ENCODE measurements around the gene SLC29A3. TPM values are rescaled to one million over a fixed set of nuclear protein-coding genes. Genes with fewer than 3 reads are reported as not detected.

SLC29A3 gene
- total RNA-seq, 4 donors from 2014 or later: 1.9 to 4.4 (median 2.8) TPM; not detected in 1

GRCh38 chr10:71330789-71331404, 11.8 kb downstream of the SLC29A3 start:
- no peak for DNase-seq

GRCh38 chr10:71331736-71332135, 12.7 kb downstream of the SLC29A3 start:
- H3K27me3 ChIP-seq: no peaks in the 10 kb centered on the region
- no peaks in the 10 kb centered on the region for H3K36me3 ChIP-seq
- peaks cover 0 to 9% (median 0%) of the 10 kb centered on the region in 4 donors for H3K4me1 ChIP-seq
- TF ChIP-seq CTCF (IDR thresholded peaks at IDR 0.05) (no peak), POLR2A (IDR thresholded peaks at IDR 0.05) (no peak)
- no peak overlapping the region for H3K27ac ChIP-seq
- DNase-seq: no peak
- H3K4me3 ChIP-seq: no peak overlapping the region
- H3K9me3 ChIP-seq: no peaks in the 10 kb centered on the region

More at GRCh38 chr10:71330789-71331404, 11.8 kb downstream of the SLC29A3 start:
- Histone ChIP-seq H3K36me3 (no peaks in the 10 kb centered on the region), H3K4me1 (peaks cover 0 to 9% (median 0%) of the 10 kb centered on the region in 4 donors), H3K27me3 (no peaks in the 10 kb centered on the region), H3K27ac (no peak overlapping the region), H3K4me3 (no peak overlapping the region), H3K9me3 (no peaks in the 10 kb centered on the region)
- TF ChIP-seq POLR2A (IDR thresholded peaks at IDR 0.05): no peak
- no peak for TF ChIP-seq CTCF (IDR thresholded peaks at IDR 0.05)

GRCh38 chr10:71332466-71332865, 13.4 kb downstream of the SLC29A3 start:
- Histone ChIP-seq H3K27ac (no peak overlapping the region), H3K9me3 (no peaks in the 10 kb centered on the region), H3K4me1 (peaks cover 0 to 9% (median 0%) of the 10 kb centered on the region in 4 donors), H3K36me3 (no peaks in the 10 kb centered on the region), H3K27me3 (no peaks in the 10 kb centered on the region), H3K4me3 (no peak overlapping the region)
- DNase-seq: no peak
- TF ChIP-seq POLR2A (IDR thresholded peaks at IDR 0.05) (no peak), CTCF (IDR thresholded peaks at IDR 0.05) (no peak)

- no peak overlapping the region for H3K4me3 ChIP-seq
- TF ChIP-seq POLR2A (IDR thresholded peaks at IDR 0.05): no peak
- TF ChIP-seq CTCF (IDR thresholded peaks at IDR 0.05): no peak
- H3K36me3 ChIP-seq: no peaks in the 10 kb centered on the region
- no peaks in the 10 kb centered on the region for H3K9me3 ChIP-seq
- no peaks in the 10 kb centered on the region for H3K27me3 ChIP-seq
- H3K4me1 ChIP-seq: peaks cover 0 to 9% (median 0%) of the 10 kb centered on the region in 4 donors
- peak overlapping the region in 2 of 4 donors; percentile 19 to 21 for H3K27ac ChIP-seq
- DNase-seq: no peak
Observed at GRCh38 chr10:71333129-71333887, 14.2 kb downstream of the SLC29A3 start.

- Histone ChIP-seq H3K27ac (no peak overlapping the region), H3K4me1 (peaks cover 0 to 9% (median 0%) of the 10 kb centered on the region in 4 donors), H3K9me3 (no peaks in the 10 kb centered on the region), H3K36me3 (no peaks in the 10 kb centered on the region), H3K4me3 (no peak overlapping the region), H3K27me3 (no peaks in the 10 kb centered on the region)
- no peak for TF ChIP-seq CTCF (IDR thresholded peaks at IDR 0.05)
- no peak for TF ChIP-seq POLR2A (IDR thresholded peaks at IDR 0.05)
- no peak for DNase-seq
Observed at GRCh38 chr10:71334221-71334791, 15.2 kb downstream of the SLC29A3 start.
